GM10248 (cell line): ENCODE data around the gene OSBPL10.

Source experiments
- CTCF ChIA-PET: fragments of 300-600 bp; sonication (Branson Sonifier 250); formaldehyde crosslinking; extraction: SDS; loops from one replicate; lab custom pipeline; 2021; ENCODE audit warnings: antibody characterized with exemption; lab: Yijun Ruan, JAX
- POLR2A ChIA-PET: fragments of 350-650 bp; sonication (Branson Sonifier 250); formaldehyde crosslinking; extraction: SDS; loops from one replicate; lab custom pipeline; 2020; ENCODE audit warnings: antibody characterized with exemption; lab: Yijun Ruan, JAX
- DNase-seq: peaks from one replicate; pipeline ENCODE4 v3.0.0; 2012; ENCODE audit errors: extremely low spot score
- TF ChIP-seq, protein P1 (sequence below): IDR thresholded peaks from 2 replicates; pipeline ENCODE4 v1.5.1; 2012; ENCODE audit warnings: mild to moderate bottlenecking, low read depth; ENCODE audit errors: extremely low read depth, missing control alignments, control extremely low read depth

Gene OSBPL10

GRCh38 chr3:31947162-31947561 lies 33.9 kb downstream of the OSBPL10 start:
- CTCF ChIA-PET, result interaction anchor here (1.3 kb wide), 1 partner anchor 30 kb away, joined by 4 read pairs; no protein-coding TSS in a partner anchor
- POLR2A ChIA-PET, result no interaction called here
- TF ChIP-seq, protein P1, sequence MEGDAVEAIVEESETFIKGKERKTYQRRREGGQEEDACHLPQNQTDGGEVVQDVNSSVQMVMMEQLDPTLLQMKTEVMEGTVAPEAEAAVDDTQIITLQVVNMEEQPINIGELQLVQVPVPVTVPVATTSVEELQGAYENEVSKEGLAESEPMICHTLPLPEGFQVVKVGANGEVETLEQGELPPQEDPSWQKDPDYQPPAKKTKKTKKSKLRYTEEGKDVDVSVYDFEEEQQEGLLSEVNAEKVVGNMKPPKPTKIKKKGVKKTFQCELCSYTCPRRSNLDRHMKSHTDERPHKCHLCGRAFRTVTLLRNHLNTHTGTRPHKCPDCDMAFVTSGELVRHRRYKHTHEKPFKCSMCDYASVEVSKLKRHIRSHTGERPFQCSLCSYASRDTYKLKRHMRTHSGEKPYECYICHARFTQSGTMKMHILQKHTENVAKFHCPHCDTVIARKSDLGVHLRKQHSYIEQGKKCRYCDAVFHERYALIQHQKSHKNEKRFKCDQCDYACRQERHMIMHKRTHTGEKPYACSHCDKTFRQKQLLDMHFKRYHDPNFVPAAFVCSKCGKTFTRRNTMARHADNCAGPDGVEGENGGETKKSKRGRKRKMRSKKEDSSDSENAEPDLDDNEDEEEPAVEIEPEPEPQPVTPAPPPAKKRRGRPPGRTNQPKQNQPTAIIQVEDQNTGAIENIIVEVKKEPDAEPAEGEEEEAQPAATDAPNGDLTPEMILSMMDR, result no peak
- no peak for DNase-seq

DNA sequence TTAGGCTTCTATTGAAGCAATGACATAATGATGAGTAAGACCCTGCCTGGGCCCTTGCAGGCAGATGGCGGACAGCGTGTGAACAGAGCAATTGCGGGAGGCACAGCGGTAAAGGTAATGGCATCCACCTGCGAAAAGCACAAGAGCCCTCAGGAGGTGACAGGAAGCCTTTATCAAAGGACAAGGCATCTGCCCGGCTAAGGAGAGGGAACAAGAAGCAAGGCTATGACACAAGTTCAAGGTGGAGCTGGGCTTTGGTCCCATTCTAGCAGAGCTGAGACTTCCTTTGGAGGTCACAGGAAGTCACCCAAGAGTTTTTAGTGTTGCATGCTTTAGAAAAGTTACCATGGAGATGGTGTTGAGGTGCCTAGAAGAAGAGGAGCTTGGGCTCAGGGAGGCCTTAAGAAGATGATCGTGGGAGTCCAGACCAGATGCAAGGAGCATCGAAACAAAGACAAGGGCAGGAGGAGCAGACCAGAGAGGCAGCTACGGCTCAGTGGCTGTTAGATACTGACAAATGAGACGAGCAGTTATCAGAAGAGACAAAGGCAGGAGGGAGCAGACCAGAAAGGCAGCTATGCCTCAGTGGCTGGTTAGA lies 34.5 kb downstream of the OSBPL10 start:
- TF ChIP-seq, protein P1, result no peak
- CTCF ChIA-PET, result interaction anchor here (1.3 kb wide), 1 partner anchor 30 kb away, joined by 4 read pairs; no protein-coding TSS in a partner anchor
- POLR2A ChIA-PET, result no interaction called here
- no peak for DNase-seq

DNA sequence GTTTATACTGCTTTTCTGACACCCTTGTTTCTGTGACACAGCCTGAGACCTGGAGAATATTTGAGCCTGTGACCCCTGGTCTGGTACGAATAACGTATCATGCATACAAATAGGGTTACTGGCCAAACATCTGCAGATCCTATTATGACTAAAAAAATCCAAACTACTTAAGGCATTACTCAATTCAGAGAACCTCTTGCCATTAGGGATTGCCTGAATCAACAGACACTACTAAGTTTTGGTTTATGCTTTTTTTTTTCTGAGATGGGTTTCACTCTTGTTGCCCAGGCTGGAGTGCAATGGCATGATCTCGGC lies 35.4 kb downstream of the OSBPL10 start:
- ChIA-PET CTCF (no interaction called here), POLR2A (no interaction called here)
- DNase-seq, result no peak
- TF ChIP-seq, protein P1, result no peak

- POLR2A ChIA-PET, result no interaction called here
- TF ChIP-seq, protein P1, result no peak
- no peak for DNase-seq
- CTCF ChIA-PET, result no interaction called here
These were observed 38.0 kb downstream of the OSBPL10 start for GRCh38 chr3:31943041-31943440.

DNA sequence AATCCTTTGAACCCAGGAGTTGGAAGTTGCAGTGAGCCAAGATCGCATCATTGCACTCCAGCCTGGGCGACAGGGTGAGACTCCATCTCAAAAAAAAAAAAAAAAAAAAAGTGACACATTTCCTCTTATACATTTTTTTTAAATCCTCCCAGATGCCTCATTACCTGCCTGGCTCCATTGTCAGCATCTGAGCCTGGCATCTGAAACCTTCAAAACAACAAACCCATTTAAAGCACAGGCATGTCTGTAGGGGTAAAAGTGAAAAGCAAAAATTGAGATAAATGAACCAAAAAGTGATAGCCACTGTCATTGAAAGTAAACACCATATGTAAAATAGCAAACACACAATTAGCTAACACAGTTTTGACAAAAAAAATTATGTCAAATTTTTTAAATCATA lies 38.6 kb downstream of the OSBPL10 start:
- POLR2A ChIA-PET, result no interaction called here
- no peak for DNase-seq
- TF ChIP-seq, protein P1, result no peak
- CTCF ChIA-PET, result interaction anchor here (0.8 to 1.4 kb wide), 3 partner anchors 15 to 34 kb away, joined by 3 read pairs; no protein-coding TSS in a partner anchor

GRCh38 chr3:31937225-31937624 lies 43.8 kb downstream of the OSBPL10 start:
- POLR2A ChIA-PET, result no interaction called here
- CTCF ChIA-PET, result no interaction called here
- no peak for DNase-seq
- TF ChIP-seq, protein P1, result no peak

DNA sequence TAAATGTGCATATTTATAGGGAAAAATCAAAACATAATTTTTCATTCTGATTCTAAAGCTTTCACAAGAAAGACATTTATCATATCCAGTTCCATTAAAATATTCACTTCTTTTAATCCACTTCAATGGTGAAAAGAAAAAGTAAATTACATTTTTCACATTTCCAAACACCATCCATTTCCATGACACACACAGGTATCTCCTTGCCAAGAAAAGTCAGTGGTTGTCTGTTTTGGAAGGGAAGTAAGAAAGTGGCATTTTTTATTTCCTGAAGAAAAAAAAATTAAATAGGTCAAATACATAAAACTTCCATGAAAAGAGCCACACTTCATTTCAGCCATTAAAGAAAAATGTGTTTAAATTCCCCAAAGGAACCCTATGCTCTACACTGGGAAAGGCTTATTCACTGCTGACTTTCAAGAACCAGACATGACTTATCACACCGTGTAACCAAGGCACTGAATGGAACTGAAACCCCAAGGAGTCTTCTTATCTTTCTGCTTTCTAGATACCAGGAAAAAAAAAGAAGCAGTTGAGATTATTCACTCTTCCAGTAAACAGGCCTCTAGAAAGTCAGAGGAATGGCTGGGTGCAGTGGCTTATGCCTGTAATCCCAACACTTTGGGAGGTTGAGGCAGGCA lies 44.5 kb downstream of the OSBPL10 start:
- TF ChIP-seq, protein P1, result no peak
- no peak for DNase-seq
- ChIA-PET POLR2A (no interaction called here), CTCF (no interaction called here)
